ENCODE results near the gene TSKU. TPM values are rescaled to one million over a fixed set of nuclear protein-coding genes. Genes with fewer than 3 reads are reported as not detected.
A peak's percentile ranks its signal among the peaks of the same experiment; 100 is the strongest.

TSKU gene
- total RNA-seq, 1 experiment from 2014 or later = 99.4 TPM

DNA sequence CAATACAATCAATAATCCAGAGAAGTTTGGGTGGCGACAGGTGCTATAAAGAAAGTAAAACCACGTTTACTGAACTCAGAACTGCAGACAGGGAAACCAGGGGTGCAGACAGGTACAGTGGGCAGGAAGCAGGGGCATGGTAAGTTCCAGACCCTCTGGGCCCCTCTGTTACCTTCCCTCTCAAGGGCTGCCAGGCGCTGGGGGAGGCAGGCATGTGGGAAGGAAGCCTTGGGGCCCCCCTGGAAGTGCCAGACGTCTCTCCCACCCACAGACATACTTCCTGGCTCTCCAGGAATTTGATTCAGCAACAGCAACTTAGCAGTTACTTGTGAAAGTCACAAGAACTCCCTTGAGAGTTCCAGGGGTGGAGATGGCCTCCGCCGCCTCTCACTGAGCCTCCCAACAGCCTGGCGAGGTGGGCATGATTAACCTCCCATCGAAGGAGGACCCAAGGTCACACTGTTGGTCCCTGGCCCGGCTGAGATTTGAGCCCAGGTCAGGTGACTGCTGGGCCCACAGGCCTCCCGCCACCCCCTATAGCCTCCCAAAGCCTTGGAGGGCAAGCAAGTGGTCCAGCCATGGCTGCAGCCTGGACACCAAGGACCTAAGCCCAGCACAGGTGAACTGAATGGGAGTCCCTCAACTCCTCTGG lies 14.1 kb upstream of the TSKU start:
- intact Hi-C loops (cut with micrococcal nuclease; ENCODE audit: unreplicated experiment) = loop anchor here (2.0 kb wide), 1 partner anchor 30 kb away; no protein-coding TSS in a partner anchor
- CTCF ChIA-PET = interaction anchor here (1.7 kb wide), 1 partner anchor 19 kb away, joined by 4 read pairs; no protein-coding TSS in a partner anchor
- no peak overlapping the region for H2AFZ ChIP-seq

GRCh38 chr11:76769645-76770586 lies 13.2 kb upstream of the TSKU start:
- Histone ChIP-seq H3K4me1 (replicated peaks; ENCODE audit: insufficient read depth) (peaks cover 83% of the 10 kb centered on the region), H3K4me2 (peak overlapping the region; percentile 97), H3F3A (ENCODE audit: insufficient read depth, low read depth) (peaks cover 61% of the 10 kb centered on the region), H3K36me3 (ENCODE audit: low read depth) (peaks cover 24% of the 10 kb centered on the region; the same call in 1 of the 2 replicates), H3K9me2 (ENCODE audit: insufficient read depth) (no peaks in the 10 kb centered on the region), H2AFZ (no peak overlapping the region), H3K27me3 (ENCODE audit: insufficient read depth, low read depth) (no peaks in the 10 kb centered on the region), H4K20me1 (ENCODE audit: insufficient read depth) (no peaks in the 10 kb centered on the region), H3K4me3 (peak overlapping the region; percentile 69), H3K79me2 (ENCODE audit: low read depth) (peaks cover 47% of the 10 kb centered on the region), H3K27ac (peak overlapping the region; percentile 99), H3K9me3 (ENCODE audit: insufficient read depth, low read depth) (peaks cover under 1% of the 10 kb centered on the region; the same call in 1 of the 2 replicates)
- DNase-seq = peak; percentile 95 to 96
- intact Hi-C loops (cut with micrococcal nuclease; ENCODE audit: unreplicated experiment) = loop anchor here (2.0 kb wide), 1 partner anchor 29 kb away; no protein-coding TSS in a partner anchor
- POLR2A ChIA-PET (ENCODE audit: unreplicated experiment) = interaction anchor here (0.5 to 3.1 kb wide), 7 partner anchors 11 to 885 kb away, joined by 3 to 24 read pairs (median 4); partner anchors contain the start of gene TSKU
- BruUV-seq (replicated peaks) = TSS peak; percentile 96
- CTCF ChIA-PET = interaction anchor here (1.7 kb wide), 1 partner anchor 19 kb away, joined by 4 read pairs; no protein-coding TSS in a partner anchor
- TF ChIP-seq EZH2 (IDR thresholded peaks at IDR 0.05; ENCODE audit: low read depth) = no peak
- TF ChIP-seq, protein P1, sequence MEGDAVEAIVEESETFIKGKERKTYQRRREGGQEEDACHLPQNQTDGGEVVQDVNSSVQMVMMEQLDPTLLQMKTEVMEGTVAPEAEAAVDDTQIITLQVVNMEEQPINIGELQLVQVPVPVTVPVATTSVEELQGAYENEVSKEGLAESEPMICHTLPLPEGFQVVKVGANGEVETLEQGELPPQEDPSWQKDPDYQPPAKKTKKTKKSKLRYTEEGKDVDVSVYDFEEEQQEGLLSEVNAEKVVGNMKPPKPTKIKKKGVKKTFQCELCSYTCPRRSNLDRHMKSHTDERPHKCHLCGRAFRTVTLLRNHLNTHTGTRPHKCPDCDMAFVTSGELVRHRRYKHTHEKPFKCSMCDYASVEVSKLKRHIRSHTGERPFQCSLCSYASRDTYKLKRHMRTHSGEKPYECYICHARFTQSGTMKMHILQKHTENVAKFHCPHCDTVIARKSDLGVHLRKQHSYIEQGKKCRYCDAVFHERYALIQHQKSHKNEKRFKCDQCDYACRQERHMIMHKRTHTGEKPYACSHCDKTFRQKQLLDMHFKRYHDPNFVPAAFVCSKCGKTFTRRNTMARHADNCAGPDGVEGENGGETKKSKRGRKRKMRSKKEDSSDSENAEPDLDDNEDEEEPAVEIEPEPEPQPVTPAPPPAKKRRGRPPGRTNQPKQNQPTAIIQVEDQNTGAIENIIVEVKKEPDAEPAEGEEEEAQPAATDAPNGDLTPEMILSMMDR (conservative IDR thresholded peaks at IDR 0.05) = no peak

More for the DNA sequence above, 14.1 kb upstream of the TSKU start:
- Histone ChIP-seq H3K9me2 (ENCODE audit: insufficient read depth) (no peaks in the 10 kb centered on the region), H3K36me3 (ENCODE audit: low read depth) (peaks cover 25% of the 10 kb centered on the region; the same call in 1 of the 2 replicates), H4K20me1 (ENCODE audit: insufficient read depth) (no peaks in the 10 kb centered on the region), H3K79me2 (ENCODE audit: low read depth) (peaks cover 54% of the 10 kb centered on the region), H3F3A (ENCODE audit: insufficient read depth, low read depth) (peaks cover 60% of the 10 kb centered on the region), H3K4me2 (peak overlapping the region; percentile 97), H3K4me1 (replicated peaks; ENCODE audit: insufficient read depth) (peaks cover 83% of the 10 kb centered on the region), H3K27ac (peak overlapping the region; percentile 99), H3K9me3 (ENCODE audit: insufficient read depth, low read depth) (no peaks in the 10 kb centered on the region), H3K4me3 (peak overlapping the region; percentile 69), H3K27me3 (ENCODE audit: insufficient read depth, low read depth) (no peaks in the 10 kb centered on the region)
- TF ChIP-seq EZH2 (IDR thresholded peaks at IDR 0.05; ENCODE audit: low read depth) = no peak
- TF ChIP-seq, protein P1 (conservative IDR thresholded peaks at IDR 0.05) = no peak
- DNase-seq = no peak
- POLR2A ChIA-PET (ENCODE audit: unreplicated experiment) = interaction anchor here (0.5 to 3.1 kb wide), 5 partner anchors 14 to 886 kb away, joined by 3 to 24 read pairs (median 9); partner anchors contain the start of gene TSKU
- BruUV-seq (replicated peaks) = TSS peak; percentile 43
